PFSK-1 (cell line): ENCODE data around the gene NAGK.

Source experiments
- FOXP2 ChIP-seq: optimal IDR thresholded peaks from 2 replicates; pipeline ENCODE3; 2011; ENCODE audit warnings: borderline replicate concordance, control low read depth, inconsistent platforms; ENCODE audit not compliant: insufficient read depth; ENCODE audit errors: extremely low read length, extremely low read depth
- POLR2AphosphoS5 ChIP-seq: IDR thresholded peaks from 2 replicates; pipeline ENCODE4 v1.6.1; 2012; ENCODE audit warnings: low read depth, mild to moderate bottlenecking, control low read depth, low read length, moderate library complexity
- SIN3A ChIP-seq: IDR thresholded peaks from 2 replicates; pipeline ENCODE4 v1.6.1; 2012; ENCODE audit warnings: mild to moderate bottlenecking, low read length, moderate library complexity, borderline replicate concordance; ENCODE audit not compliant: insufficient read depth
- TAF1 ChIP-seq: IDR thresholded peaks from 2 replicates; pipeline ENCODE4 v1.6.1; 2012; ENCODE audit warnings: low read length, control low read depth, borderline replicate concordance; ENCODE audit not compliant: insufficient read depth
- TF ChIP-seq, protein P1 (sequence below), 2 experiments: IDR thresholded peaks; 2 replicates each; pipeline versions ENCODE4 v1.6.1 to v1.8.0; 2011 to 2012; ENCODE audit warnings: low read depth in 2 of 2, low read length in 2 of 2, control low read depth in 1 of 2, inconsistent platforms in 1 of 2, mild to moderate bottlenecking in 1 of 2, moderate library complexity in 1 of 2; ENCODE audit not compliant: insufficient read depth in 1 of 2

DNA sequence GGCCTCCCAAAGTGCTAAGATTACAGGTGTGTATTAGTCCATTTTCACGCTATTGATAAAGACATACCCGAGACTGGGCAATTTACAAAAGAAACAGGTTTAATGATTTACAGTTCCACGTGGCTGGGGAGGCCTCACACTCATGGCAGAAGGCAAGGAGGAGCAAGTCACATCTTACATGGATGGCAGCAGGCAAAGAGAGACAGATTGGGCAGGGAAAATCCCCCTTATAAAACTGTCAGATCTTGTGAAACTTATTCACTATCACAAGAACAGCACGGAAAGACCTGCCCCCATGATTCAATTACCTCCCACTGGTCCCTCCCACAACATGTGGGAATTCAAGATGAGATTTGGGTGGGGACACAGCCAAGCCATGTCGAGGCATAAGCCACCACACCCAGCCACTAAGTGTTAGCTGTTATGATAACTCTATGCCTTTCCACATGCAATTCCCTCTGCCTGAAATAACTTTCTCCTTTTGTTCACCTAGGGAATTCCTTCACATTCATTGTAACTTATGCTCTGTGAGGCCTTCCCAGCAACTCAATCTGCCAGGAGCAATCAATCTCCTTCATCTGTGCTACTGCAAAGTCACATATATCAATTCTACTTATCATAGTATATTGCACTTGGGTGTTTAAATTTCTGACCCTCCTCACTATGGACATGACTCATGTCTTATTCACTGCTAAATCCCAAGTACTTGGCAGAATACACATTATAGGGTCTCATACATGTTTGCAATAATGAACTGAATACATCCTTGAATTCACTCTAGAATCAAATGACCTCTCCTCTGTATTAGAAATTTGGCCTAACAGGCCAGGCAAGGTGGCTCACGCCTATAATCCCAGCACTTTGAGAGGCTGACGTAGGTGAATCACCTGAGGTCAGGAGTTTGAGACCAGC lies 54.2 kb downstream of the NAGK start:
- TF ChIP-seq POLR2AphosphoS5 (no peak), FOXP2 (no peak), SIN3A (no peak), TAF1 (no peak)
- TF ChIP-seq, protein P1, sequence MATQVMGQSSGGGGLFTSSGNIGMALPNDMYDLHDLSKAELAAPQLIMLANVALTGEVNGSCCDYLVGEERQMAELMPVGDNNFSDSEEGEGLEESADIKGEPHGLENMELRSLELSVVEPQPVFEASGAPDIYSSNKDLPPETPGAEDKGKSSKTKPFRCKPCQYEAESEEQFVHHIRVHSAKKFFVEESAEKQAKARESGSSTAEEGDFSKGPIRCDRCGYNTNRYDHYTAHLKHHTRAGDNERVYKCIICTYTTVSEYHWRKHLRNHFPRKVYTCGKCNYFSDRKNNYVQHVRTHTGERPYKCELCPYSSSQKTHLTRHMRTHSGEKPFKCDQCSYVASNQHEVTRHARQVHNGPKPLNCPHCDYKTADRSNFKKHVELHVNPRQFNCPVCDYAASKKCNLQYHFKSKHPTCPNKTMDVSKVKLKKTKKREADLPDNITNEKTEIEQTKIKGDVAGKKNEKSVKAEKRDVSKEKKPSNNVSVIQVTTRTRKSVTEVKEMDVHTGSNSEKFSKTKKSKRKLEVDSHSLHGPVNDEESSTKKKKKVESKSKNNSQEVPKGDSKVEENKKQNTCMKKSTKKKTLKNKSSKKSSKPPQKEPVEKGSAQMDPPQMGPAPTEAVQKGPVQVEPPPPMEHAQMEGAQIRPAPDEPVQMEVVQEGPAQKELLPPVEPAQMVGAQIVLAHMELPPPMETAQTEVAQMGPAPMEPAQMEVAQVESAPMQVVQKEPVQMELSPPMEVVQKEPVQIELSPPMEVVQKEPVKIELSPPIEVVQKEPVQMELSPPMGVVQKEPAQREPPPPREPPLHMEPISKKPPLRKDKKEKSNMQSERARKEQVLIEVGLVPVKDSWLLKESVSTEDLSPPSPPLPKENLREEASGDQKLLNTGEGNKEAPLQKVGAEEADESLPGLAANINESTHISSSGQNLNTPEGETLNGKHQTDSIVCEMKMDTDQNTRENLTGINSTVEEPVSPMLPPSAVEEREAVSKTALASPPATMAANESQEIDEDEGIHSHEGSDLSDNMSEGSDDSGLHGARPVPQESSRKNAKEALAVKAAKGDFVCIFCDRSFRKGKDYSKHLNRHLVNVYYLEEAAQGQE (IDR thresholded peaks at IDR 0.05; ENCODE audit: insufficient read depth in 1 of 2, low read depth in 2 of 2, low read length in 2 of 2), result no peak
